H1 (cell line): Measurements from ENCODE around the gene DEDD2. TPM values are rescaled to one million over a fixed set of nuclear protein-coding genes. Genes with fewer than 3 reads are reported as not detected.

Source experiments
- CHD7 ChIP-seq: fragments of 300-600 bp; sonication (generic); IDR thresholded peaks from 2 replicates; pipeline ENCODE4 v1.7.1; 2012; ENCODE audit warnings: low read length, moderate library complexity, mild to moderate bottlenecking, inconsistent platforms; ENCODE audit not compliant: insufficient replicate concordance
- CTBP2 ChIP-seq: IDR thresholded peaks from 2 replicates; pipeline ENCODE4 v1.7.0; 2011; ENCODE audit warnings: borderline replicate concordance, mild to moderate bottlenecking, moderate library complexity, mixed read lengths, low read length; ENCODE audit not compliant: insufficient read depth, insufficient read length
- TEAD4 ChIP-seq: IDR thresholded peaks from 2 replicates; pipeline ENCODE4 v1.6.1; 2012; ENCODE audit warnings: low read depth, low read length, inconsistent platforms, mixed read lengths
- polyA plus RNA-seq, 7 experiments: library from polyadenylated mRNA; depleted of rRNA in 3 of 7; stranded (reverse) in 5 of 7; unstranded in 2 of 7; fragments of >200 nt in 5 of 7; fragments of 200-250 nt in 2 of 7; gene quantifications; 1 replicate in 5 of 7; 2 replicates in 1 of 7; 4 replicates in 1 of 7; pipeline versions ENCODE4 v1.2.1 to v1.2.3, GENCODE V29; 2011 to 2013; ENCODE audit warnings: missing spikeins in 2 of 7, mixed read lengths in 2 of 7
- total RNA-seq: library from RNA; stranded (reverse); fragmentation: NEBNext Ultra II Directional; extraction: Animal tissue kit (Norgen Biotek cat#: 25700); gene quantifications from 2 replicates; pipeline ENCODE4 v1.2.1, GENCODE V29; 2021

The DEDD2 gene
- total and polyA plus RNA-seq, 2 of the 8 experiments (the other 6 are each of a cell fraction or from before 2014, with no cell fraction given) = 37.8 to 65.0 TPM

- TF ChIP-seq CHD7 (no peak), TEAD4 (no peak), CTBP2 (no peak)
These were observed 15.6 kb upstream of the DEDD2 start (continued) for GRCh38 chr19:42233106-42233505.
